K562 (cell line): Measurements from ENCODE around the gene ZNF761. TPM values are rescaled to one million over a fixed set of nuclear protein-coding genes. Genes with fewer than 3 reads are reported as not detected.

Experiments used
- ARID1B ChIP-seq: fragments of 450-650 bp; IDR thresholded peaks from 2 replicates; pipeline ENCODE4 v1.6.1; 2016; ENCODE audit warnings: antibody characterized with exemption, mild to moderate bottlenecking, inconsistent platforms
- ATF2 ChIP-seq: sonication (generic); formaldehyde crosslinking; IDR thresholded peaks from 2 replicates; pipeline ENCODE4 v1.8.1; 2022; ENCODE audit warnings: missing genetic modification reagents
- CREB5 ChIP-seq: fragments of 250-450 bp; sonication (Bioruptor Pico); IDR thresholded peaks from 2 replicates; pipeline ENCODE4 v1.5.0; 2020; ENCODE audit warnings: mild to moderate bottlenecking
- FIP1L1 ChIP-seq: fragments of 200-400 bp; formaldehyde crosslinking; IDR thresholded peaks from 2 replicates; pipeline ENCODE4 v1.6.1; 2018; ENCODE audit warnings: mild to moderate bottlenecking, low read depth, low read length; ENCODE audit not compliant: poor library complexity, severe bottlenecking
- FUS ChIP-seq: fragments of 200-400 bp; formaldehyde crosslinking; optimal IDR thresholded peaks from 2 replicates; pipeline ENCODE3; 2017; ENCODE audit warnings: low read depth, low read length
- GTF3C2 ChIP-seq: IDR thresholded peaks from 3 replicates; pipeline ENCODE4 v1.6.1; 2011; ENCODE audit warnings: borderline replicate concordance, mild to moderate bottlenecking, moderate library complexity; ENCODE audit not compliant: insufficient read length; ENCODE audit errors: extremely low read depth
- HOXB6 ChIP-seq: fragments of 250-450 bp; sonication (Bioruptor Pico); IDR thresholded peaks from 2 replicates; pipeline ENCODE4 v1.5.1; 2022; ENCODE audit warnings: mild to moderate bottlenecking, borderline replicate concordance
- NR2F6 ChIP-seq: fragments of 450-650 bp; formaldehyde crosslinking; IDR thresholded peaks from 2 replicates; pipeline ENCODE4 v1.4.0; 2020; ENCODE audit warnings: mild to moderate bottlenecking
- SAFB ChIP-seq: fragments of 200-400 bp; formaldehyde crosslinking; IDR thresholded peaks from 2 replicates; pipeline ENCODE4 v1.6.1; 2017; ENCODE audit warnings: low read depth, low read length, borderline replicate concordance
- SMAD2 ChIP-seq: fragments of 150-350 bp; IDR thresholded peaks from 2 replicates; pipeline ENCODE4 v1.6.1; 2014; ENCODE audit warnings: low read depth, mild to moderate bottlenecking, low read length
- SMC3 ChIP-seq: conservative IDR thresholded peaks from 2 replicates; pipeline ENCODE4 v1.6.1; 2011; ENCODE audit warnings: low read depth, low read length, improper control_type of control experiment; ENCODE audit not compliant: insufficient read depth
- SNAPC5 ChIP-seq: fragments of 250-450 bp; sonication (Bioruptor Pico); IDR thresholded peaks from 2 replicates; pipeline ENCODE4 v1.8.0; 2021; ENCODE audit warnings: moderate library complexity, mild to moderate bottlenecking, inconsistent platforms
- TAF15 ChIP-seq: fragments of 200-400 bp; formaldehyde crosslinking; IDR thresholded peaks from 2 replicates; pipeline ENCODE4 v1.6.1; 2017; ENCODE audit warnings: mild to moderate bottlenecking, low read depth, low read length, moderate library complexity
- TCF7 ChIP-seq: sonication (generic); IDR thresholded peaks from 2 replicates; pipeline ENCODE4 v1.6.1; 2016; ENCODE audit warnings: antibody characterized with exemption, borderline replicate concordance
- THRB ChIP-seq: fragments of 450-650 bp; formaldehyde crosslinking; conservative IDR thresholded peaks from 2 replicates; pipeline ENCODE4 v1.4.0; 2022; ENCODE audit warnings: mild to moderate bottlenecking, missing genetic modification characterization
- ZBTB2 ChIP-seq: fragments of 450-650 bp; IDR thresholded peaks from 2 replicates; pipeline ENCODE4 v1.6.1; 2016; ENCODE audit warnings: antibody characterized with exemption
- ZFP1 ChIP-seq: fragments of 450-650 bp; formaldehyde crosslinking; IDR thresholded peaks from 2 replicates; pipeline ENCODE4 v1.4.0; 2020; ENCODE audit warnings: mild to moderate bottlenecking, mixed read lengths
- ZNF212 ChIP-seq: fragments of 450-650 bp; formaldehyde crosslinking; IDR thresholded peaks from 2 replicates; pipeline ENCODE4 v1.4.0; 2020; ENCODE audit warnings: mild to moderate bottlenecking
- ZNF232 ChIP-seq: sonication (generic); formaldehyde crosslinking; IDR thresholded peaks from 2 replicates; pipeline ENCODE4 v1.8.0; 2022; ENCODE audit warnings: mild to moderate bottlenecking, missing genetic modification reagents
- polyA plus RNA-seq, 8 experiments: library from polyadenylated mRNA; depleted of rRNA in 4 of 8; stranded (reverse) in 5 of 8; unstranded in 3 of 8; fragments of >200 nt; fragmentation: Nextera tagmentation in 2 of 8; fragmentation: Illumina TruSeq in 1 of 8; extraction: Ambion mirVana in 2 of 8; extraction: Trizol in 1 of 8; gene quantifications; 2 replicates each; pipeline versions ENCODE4 v1.2.1 to v1.2.3, GENCODE V29; 2011 to 2014; ENCODE audit warnings: inconsistent platforms in 1 of 8, missing spikeins in 1 of 8
- total RNA-seq, 7 experiments: library from RNA; depleted of rRNA in 6 of 7; stranded (reverse); fragments of >200 nt in 6 of 7; fragmentation: Illumina TruSeq in 2 of 7; extraction: Trizol in 2 of 7; gene quantifications; 2 replicates each; pipeline versions ENCODE4 v1.2.1 to v1.2.3, GENCODE V29; 2011 to 2021; ENCODE audit warnings: low replicate concordance in 1 of 7

The ZNF761 gene
- total and polyA plus RNA-seq, 9 of the 15 experiments (the other 6 are each of a cell fraction or from before 2014, with no cell fraction given): 10.3 to 30.2 (median 17.0) TPM

GRCh38 chr19:53394974-53395839 lies 36.6 kb upstream of the ZNF761 start, which contains the start of gene ZNF765 (continued):
- no peak for TF ChIP-seq ATF2 (CRISPR knock-in tag)
- TF ChIP-seq ZNF212 (CRISPR knock-in tag): no peak
- TF ChIP-seq CREB5: no peak
- no peak for TF ChIP-seq SNAPC5
- no peak for TF ChIP-seq HOXB6
- TF ChIP-seq FUS: no peak
- TF ChIP-seq ZNF232: no peak
- no peak for TF ChIP-seq FIP1L1
- TF ChIP-seq TCF7: no peak
- no peak for TF ChIP-seq ARID1B
- TF ChIP-seq ZFP1 (CRISPR knock-in tag): no peak
- no peak for TF ChIP-seq SMC3
- no peak for TF ChIP-seq THRB (CRISPR knock-in tag)
- TF ChIP-seq NR2F6: no peak
- TF ChIP-seq SMAD2: no peak
- no peak for TF ChIP-seq SAFB
- TF ChIP-seq GTF3C2: no peak
- TF ChIP-seq ZBTB2: peak; percentile 88
- TF ChIP-seq TAF15: no peak
